Daoy (cell line): ENCODE results near the gene DEFB126. TPM values are rescaled to one million over a fixed set of nuclear protein-coding genes. Genes with fewer than 3 reads are reported as not detected.
"Not testable (repeated sequence)": the region's sequence is repeated elsewhere in the genome, so short reads cannot be mapped to it uniquely, and the experiment has no call there.

Experiments used
- DNase-seq: peaks from one replicate; pipeline ENCODE4 v3.0.0-alpha.2; 2015; ENCODE audit warnings: low read depth
- total RNA-seq: library from RNA; depleted of rRNA; stranded (reverse); fragments of >200 nt; shearing (Covaris generic); gene quantifications from 2 replicates; pipeline ENCODE4 v1.2.3, GENCODE V29; 2014; rRNA removed

Gene DEFB126, protein sequence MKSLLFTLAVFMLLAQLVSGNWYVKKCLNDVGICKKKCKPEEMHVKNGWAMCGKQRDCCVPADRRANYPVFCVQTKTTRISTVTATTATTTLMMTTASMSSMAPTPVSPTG
- not detected in 2 replicates for total RNA-seq

DNA sequence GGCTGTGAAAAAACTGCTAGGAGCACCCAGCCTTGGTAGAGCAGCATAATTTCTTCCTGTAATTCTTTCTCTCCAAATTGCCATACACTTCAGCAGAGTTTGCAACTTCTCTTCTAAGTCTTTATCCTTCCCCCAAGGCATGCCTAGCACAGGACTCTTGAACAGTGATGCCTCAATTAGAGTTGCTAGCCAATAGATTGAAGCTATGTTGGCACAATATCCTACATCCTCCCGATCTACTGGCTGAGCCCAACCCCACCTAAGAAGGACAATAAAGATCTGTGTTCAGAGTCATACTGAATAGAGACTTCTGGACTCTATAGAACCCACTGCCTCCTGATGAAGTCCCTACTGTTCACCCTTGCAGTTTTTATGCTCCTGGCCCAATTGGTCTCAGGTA lies at the start of gene DEFB126:
TSS of gene DEFB126 (plus strand) at position 301 of the 400 bp plus-strand sequence. CDS start at position 340, 39 bp downstream.
- DNase-seq, result no peak

DNA sequence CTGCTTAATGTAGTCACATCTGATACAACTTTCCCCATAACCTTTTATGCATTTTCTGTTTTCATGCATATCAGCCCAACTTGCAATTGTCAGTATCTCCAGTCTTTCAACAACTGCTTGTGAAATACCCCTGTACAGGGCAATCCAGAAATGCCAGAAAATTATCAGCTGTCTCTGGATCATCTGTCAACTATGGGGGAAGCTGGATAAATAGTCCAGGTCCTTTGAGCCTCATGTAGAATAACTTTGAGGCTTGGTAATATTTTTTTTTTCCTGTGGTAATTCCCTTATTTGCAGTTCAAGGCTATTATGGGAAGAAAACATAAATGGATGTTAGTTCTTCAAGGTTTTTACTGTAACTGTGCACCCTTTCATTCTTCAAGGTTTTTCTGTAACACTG lies 48.7 kb upstream of the DEFB126 start:
- no peak for DNase-seq

GRCh38 chr20:95215-95614 lies 47.2 kb upstream of the DEFB126 start:
- no peak for DNase-seq

GRCh38 chr20:97691-98090 lies 44.7 kb upstream of the DEFB126 start:
- DNase-seq, result not testable (repeated sequence)

DNA sequence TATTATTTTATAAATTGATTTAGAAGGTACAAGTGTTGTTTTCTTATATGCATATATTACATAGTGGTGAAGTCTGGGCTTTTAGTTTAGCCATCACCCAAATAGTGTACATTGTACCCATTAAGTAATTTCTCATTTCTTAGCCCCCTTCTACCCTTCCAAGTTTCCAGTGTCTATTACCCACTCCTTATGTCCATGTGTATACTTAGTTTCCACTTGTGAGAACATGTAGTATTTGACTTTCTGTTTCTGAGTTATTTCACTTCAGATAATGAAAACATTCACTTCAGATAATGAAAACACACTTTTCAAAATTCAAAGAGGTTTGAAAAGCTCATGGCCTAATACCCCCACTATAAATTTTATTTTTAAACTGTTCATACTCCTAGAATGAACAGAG lies 40.4 kb upstream of the DEFB126 start:
- no peak for DNase-seq

DNA sequence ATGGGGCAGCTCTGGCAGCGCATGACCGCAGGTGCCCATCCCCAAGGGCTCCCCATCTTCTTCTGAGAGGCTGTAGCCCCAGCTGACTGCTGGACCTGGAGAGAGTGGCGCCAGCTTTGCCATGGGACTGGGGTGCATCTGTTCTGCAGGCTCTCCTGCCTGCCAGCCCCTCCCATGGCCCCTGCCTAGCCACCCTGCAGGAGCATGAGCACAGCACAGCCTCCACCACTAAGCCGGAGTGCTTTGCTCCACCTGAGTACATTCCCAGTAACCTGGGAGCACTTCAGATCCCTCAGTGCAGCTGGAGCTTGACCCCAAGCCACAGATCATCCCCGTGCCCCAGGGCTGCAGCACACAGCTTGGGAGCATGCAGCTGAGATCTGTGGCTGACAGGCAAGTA lies 38.9 kb upstream of the DEFB126 start:
- no peak for DNase-seq

DNA sequence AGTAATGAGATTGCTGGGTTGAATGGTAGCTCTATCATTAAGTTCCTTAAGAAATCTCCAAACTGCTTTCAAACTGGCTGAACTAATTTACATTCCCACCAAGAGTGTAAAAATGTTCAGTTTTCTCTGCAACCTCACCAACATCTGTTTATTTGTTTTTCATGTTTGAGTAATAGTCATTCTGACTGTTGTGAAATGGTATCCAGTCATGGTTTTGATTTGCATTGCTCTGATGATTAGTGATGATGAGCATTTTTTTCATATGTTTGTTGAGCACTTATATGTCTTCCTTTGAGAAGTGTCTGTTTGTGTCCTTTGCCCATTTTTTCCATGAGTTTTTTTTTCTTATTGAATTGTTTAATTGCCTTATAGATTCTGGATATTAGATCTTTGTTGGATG lies 30.0 kb upstream of the DEFB126 start:
- DNase-seq, result no peak

DNA sequence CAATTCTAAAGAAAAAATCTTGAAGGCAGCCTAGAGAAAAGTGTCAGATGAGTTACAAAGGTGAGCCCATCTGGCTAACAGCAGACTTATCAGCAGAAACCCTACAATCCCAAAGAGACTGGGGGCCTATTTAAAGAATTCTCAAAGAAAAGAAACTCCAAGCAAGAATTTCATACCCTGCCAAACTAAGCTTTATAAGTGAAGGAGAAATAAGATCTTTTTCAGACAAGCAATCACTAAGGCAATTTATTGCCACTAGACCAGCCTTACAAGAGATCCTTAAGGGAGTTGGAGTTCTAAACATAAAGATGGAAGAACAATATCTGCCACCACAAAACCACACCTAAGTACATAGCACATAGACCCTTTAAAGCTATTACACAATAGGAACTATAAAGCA lies 24.9 kb upstream of the DEFB126 start:
- DNase-seq, result no peak

DNA sequence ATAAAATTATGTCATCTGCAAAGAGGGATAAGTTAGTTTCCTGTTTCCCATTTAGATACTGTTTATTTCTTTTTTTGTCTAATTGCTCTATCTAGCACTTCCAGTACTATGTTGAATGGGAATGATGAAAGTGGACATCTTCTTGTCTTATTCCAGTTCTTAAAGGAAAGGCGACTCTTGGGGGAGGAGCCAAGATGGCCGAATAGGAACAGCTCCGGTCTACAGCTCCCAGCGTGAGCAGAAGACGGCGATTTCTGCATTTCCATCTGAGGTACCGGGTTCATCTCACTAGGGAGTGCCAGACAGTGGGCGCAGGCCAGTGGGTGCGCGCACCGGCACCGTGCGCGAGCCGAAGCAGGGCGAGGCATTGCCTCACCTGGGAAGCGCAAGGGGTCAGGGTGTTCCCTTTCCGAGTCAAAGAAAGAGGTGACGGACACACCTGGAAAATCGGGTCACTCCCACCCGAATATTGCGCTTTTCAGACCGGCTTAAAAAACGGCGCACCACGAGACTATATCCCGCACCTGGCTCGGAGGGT lies 12.5 kb upstream of the DEFB126 start:
- DNase-seq, result not testable (repeated sequence)

DNA sequence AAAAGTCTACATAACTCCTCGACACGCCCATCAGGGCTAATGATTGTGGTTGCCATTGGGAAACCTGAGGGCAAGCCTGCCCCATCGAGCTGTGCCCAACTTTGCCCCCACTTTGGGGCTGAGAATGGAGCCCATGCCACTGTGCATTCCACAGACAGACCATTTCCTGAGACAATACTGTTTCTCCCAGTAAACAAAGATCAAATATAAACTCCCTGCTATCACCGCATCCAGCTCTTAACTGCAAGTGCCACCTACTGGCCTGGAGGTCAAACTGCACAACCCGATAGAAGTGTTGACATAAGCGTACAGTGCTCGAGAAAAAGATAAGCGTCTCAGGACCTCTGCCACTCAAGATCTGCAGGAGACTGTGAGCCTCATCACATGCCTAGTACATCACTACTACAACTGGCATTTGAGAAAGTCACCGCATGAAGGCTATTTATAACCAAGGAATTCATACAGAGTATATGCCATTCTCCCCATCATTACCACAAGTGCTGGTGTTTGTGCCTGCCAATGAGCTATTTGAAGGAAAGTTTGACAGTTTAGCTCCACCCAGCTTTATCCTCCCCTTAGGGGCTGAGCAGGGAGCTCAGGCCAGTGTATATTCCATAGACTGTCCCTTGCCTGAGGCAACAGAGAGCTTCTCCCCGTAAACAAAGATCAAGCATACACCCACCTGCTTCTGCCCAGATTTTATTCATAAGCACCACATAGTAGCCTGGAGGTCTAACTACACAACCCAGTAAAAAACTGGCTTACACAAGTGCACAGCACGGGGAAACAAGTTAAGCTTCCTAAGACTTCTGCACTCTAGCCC lies 4.5 kb upstream of the DEFB126 start:
- no peak for DNase-seq

DNA sequence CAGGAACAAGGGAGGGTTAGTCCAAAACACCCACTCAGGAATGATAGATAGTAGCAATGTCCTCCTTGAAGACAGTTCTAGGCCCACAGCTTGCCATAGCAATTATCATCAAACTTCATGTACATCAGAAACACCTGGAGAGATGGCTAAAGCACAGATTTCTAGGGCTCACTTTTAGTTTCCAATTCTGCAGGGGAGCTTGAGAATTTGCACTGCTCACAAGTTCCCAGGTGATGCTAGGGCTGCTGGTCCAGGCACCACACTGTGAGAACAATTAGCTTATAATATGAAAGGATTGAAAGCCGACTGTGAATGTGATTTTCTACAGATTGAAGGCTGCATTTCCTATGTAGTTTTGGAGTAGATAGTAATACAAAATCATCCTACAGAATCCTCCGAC lies 3.5 kb downstream of the DEFB126 start:
- DNase-seq, result no peak

GRCh38 chr20:152131-152530 lies 9.7 kb downstream of the DEFB126 start:
- DNase-seq, result no peak

GRCh38 chr20:157154-157553 lies 14.8 kb downstream of the DEFB126 start, which contains the start of gene DEFB127:
TSS of gene DEFB127 (plus strand) at chr20:157454. CDS start at chr20:157545, 91 bp downstream.
- no peak for DNase-seq

DNA sequence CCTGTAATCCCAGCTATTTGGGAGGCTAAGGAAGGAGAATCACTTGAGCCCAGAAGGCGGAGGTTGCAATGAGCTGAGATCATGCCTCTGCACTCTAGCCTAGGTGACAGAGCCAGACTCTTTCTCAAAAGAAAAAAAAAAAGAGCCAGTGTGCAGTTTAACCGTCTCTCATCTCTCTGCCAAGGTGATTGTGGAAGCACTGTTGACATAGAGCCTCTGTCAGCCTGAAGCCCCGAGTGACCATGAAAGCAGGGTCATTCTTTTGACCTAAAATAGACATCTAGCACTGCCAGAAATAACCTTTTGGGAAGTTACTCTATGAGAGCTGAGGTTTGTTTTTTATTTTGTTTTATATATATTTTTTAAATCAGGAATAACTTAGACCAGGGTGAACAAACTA lies 22.2 kb downstream of the DEFB126 start:
- no peak for DNase-seq

DNA sequence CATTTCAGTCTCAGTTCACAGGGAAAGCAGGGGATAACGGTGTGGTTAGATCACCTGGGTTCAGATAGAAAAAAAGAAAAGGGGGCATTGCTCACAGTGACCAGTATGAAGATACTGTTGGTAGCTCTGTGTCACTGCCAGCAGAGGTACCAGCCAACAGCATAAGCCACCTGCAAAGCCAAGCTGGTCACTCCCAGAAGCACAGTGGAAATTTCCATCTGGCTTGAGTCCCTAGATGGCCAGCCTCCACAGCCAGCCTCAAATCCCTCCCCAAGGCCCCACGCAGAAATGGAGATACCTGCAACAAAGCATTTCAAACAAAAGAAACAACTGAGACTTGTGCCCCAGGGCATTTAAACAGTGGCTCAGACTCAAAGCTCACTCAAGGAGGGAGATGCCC lies 26.5 kb downstream of the DEFB126 start:
- no peak for DNase-seq

GRCh38 chr20:184288-184687 lies 41.9 kb downstream of the DEFB126 start:
- DNase-seq, result no peak

- no peak for DNase-seq
These were observed 45.3 kb downstream of the DEFB126 start for GRCh38 chr20:187733-188132.

GRCh38 chr20:189611-190010 lies 47.2 kb downstream of the DEFB126 start, which contains the start of gene DEFB128:
TSS of gene DEFB128 (minus strand) at chr20:189711. CDS start at chr20:189623, 88 bp downstream.
- no peak for DNase-seq

Other genes with a start within 250 kb of the DEFB126 start
- not detected in 2 replicates for gene DEFB125, start 54.9 kb upstream of the DEFB126 start, total RNA-seq
- not detected in 2 replicates for gene DEFB127, start 14.9 kb downstream of the DEFB126 start, total RNA-seq
- not detected in 2 replicates for gene DEFB128, start 47.1 kb downstream of the DEFB126 start, total RNA-seq
- gene DEFB129, start 84.7 kb downstream of the DEFB126 start, total RNA-seq, result not detected in 2 replicates
- gene DEFB132, start 115.1 kb downstream of the DEFB126 start, total RNA-seq, result not detected in 2 replicates
- gene C20orf96, start 148.2 kb downstream of the DEFB126 start, total RNA-seq, result 0.51 and 0.57 TPM in 2 replicates
- gene ZCCHC3, start 155.0 kb downstream of the DEFB126 start, total RNA-seq, result 14.3 and 15.8 TPM in 2 replicates
- gene SOX12, start 183.0 kb downstream of the DEFB126 start, total RNA-seq, result 1.1 and 1.5 TPM in 2 replicates
- 19.2 and 19.3 TPM in 2 replicates for gene NRSN2, start 204.5 kb downstream of the DEFB126 start, total RNA-seq
- gene TRIB3, start 238.2 kb downstream of the DEFB126 start, total RNA-seq, result 11.2 and 16.3 TPM in 2 replicates